ENCODE measurements around the gene TMEM229B.
A peak's percentile ranks its signal among the peaks of the same experiment; 100 is the strongest.

The TMEM229B gene

GRCh38 chr14:67486890-67487289 lies 1.6 kb downstream of the TMEM229B start:
- DNase-seq (ENCODE audit: low read depth), result no peak

GRCh38 chr14:67485501-67486095 lies 2.9 kb downstream of the TMEM229B start:
- no peak for DNase-seq (ENCODE audit: low read depth)

- DNase-seq (ENCODE audit: low read depth), result no peak
Measured at GRCh38 chr14:67483579-67484285, 4.8 kb downstream of the TMEM229B start.

GRCh38 chr14:67482231-67483164 lies 6.0 kb downstream of the TMEM229B start:
- no peak for DNase-seq (ENCODE audit: low read depth)

- DNase-seq (ENCODE audit: low read depth), result no peak
Measured at GRCh38 chr14:67480011-67480410, 8.5 kb downstream of the TMEM229B start.

GRCh38 chr14:67478800-67479084 lies 9.8 kb downstream of the TMEM229B start:
- no peak for DNase-seq (ENCODE audit: low read depth)

GRCh38 chr14:67477926-67478799 lies 10.4 kb downstream of the TMEM229B start:
- no peak for DNase-seq (ENCODE audit: low read depth)

GRCh38 chr14:67474366-67474765 lies 14.2 kb downstream of the TMEM229B start:
- no peak for DNase-seq (ENCODE audit: low read depth)

- no peak for DNase-seq (ENCODE audit: low read depth)
Measured at GRCh38 chr14:67473290-67474082, 15.0 kb downstream of the TMEM229B start.

- no peak for DNase-seq (ENCODE audit: low read depth)
Measured at GRCh38 chr14:67472726-67473125, 15.8 kb downstream of the TMEM229B start.

GRCh38 chr14:67469954-67470353 lies 18.6 kb downstream of the TMEM229B start:
- DNase-seq (ENCODE audit: low read depth), result no peak

- DNase-seq (ENCODE audit: low read depth), result no peak
Measured at GRCh38 chr14:67468378-67468730, 20.2 kb downstream of the TMEM229B start.

GRCh38 chr14:67467134-67467533 lies 21.4 kb downstream of the TMEM229B start:
- no peak for DNase-seq (ENCODE audit: low read depth)

GRCh38 chr14:67464879-67465278 lies 23.6 kb downstream of the TMEM229B start:
- no peak for DNase-seq (ENCODE audit: low read depth)

- no peak for DNase-seq (ENCODE audit: low read depth)
Measured at GRCh38 chr14:67464377-67464776, 24.1 kb downstream of the TMEM229B start.

- DNase-seq (ENCODE audit: low read depth), result no peak
Measured at GRCh38 chr14:67463900-67464299, 24.6 kb downstream of the TMEM229B start.

GRCh38 chr14:67461996-67462395 lies 26.5 kb downstream of the TMEM229B start:
- no peak for DNase-seq (ENCODE audit: low read depth)

- peak; percentile 36 for DNase-seq (ENCODE audit: low read depth)
Measured at GRCh38 chr14:67461341-67461985, 27.1 kb downstream of the TMEM229B start.

GRCh38 chr14:67459336-67459735 lies 29.2 kb downstream of the TMEM229B start:
- no peak for DNase-seq (ENCODE audit: low read depth)

- DNase-seq (ENCODE audit: low read depth), result peak; percentile 17
Measured at GRCh38 chr14:67457782-67458181, 30.7 kb downstream of the TMEM229B start.

GRCh38 chr14:67456732-67457131 lies 31.8 kb downstream of the TMEM229B start:
- DNase-seq (ENCODE audit: low read depth), result no peak

Data from ELR (cell line).